Tibial nerve (tissue), 4 donors: ENCODE data around the gene INPP5K.
"Not testable (repeated sequence)": the region's sequence is repeated elsewhere in the genome, so short reads cannot be mapped to it uniquely, and the experiment has no call there.

Source experiments
- EP300 ChIP-seq, 2 donors: sonication (generic); formaldehyde crosslinking; IDR thresholded peaks; one replicate each; pipeline ENCODE4 v1.6.1; 2017; ENCODE audit warnings: antibody characterized with exemption in 2 of 2, mild to moderate bottlenecking in 1 of 2
- TF ChIP-seq, protein P1 (sequence below), 5 experiments: fragments of 200-600 bp in 3 of 5; fragments of 450-650 bp in 2 of 5; sonication (generic) in 3 of 5; IDR thresholded peaks; one replicate each; pipeline ENCODE4 v1.5.1; 2016 to 2019; ENCODE audit warnings: antibody characterized with exemption in 5 of 5, mild to moderate bottlenecking in 3 of 5, moderate library complexity in 2 of 5

DNA sequence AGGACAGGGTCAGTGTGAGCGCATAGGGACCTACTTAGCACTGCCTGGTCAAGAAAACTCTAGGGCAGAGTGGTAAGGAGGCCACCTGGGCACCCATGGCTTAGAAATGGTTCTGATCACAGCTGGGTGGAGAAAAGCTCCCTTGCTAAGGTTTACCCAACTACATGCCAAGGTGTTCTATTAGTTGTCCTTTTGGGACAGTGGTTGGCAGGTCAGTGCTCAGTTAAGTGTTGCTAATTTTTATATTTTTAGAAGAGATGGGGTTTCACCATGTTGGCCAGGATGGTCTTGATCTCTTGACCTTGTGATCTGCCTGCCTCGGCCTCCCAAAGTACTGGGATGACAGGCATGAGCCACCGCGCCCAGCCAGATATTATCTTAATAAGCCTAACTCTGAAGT, 70.7 kb downstream of the INPP5K start:
- not testable (repeated sequence) for TF ChIP-seq EP300 (IDR thresholded peaks at IDR 0.05)
- TF ChIP-seq, protein P1, sequence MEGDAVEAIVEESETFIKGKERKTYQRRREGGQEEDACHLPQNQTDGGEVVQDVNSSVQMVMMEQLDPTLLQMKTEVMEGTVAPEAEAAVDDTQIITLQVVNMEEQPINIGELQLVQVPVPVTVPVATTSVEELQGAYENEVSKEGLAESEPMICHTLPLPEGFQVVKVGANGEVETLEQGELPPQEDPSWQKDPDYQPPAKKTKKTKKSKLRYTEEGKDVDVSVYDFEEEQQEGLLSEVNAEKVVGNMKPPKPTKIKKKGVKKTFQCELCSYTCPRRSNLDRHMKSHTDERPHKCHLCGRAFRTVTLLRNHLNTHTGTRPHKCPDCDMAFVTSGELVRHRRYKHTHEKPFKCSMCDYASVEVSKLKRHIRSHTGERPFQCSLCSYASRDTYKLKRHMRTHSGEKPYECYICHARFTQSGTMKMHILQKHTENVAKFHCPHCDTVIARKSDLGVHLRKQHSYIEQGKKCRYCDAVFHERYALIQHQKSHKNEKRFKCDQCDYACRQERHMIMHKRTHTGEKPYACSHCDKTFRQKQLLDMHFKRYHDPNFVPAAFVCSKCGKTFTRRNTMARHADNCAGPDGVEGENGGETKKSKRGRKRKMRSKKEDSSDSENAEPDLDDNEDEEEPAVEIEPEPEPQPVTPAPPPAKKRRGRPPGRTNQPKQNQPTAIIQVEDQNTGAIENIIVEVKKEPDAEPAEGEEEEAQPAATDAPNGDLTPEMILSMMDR (IDR thresholded peaks at IDR 0.05): not testable (repeated sequence)
